Testis (tissue), 2 donors: ENCODE measurements around the gene CARD9.

Experiments
- POLR2A ChIP-seq: fragments of 450-650 bp; IDR thresholded peaks from one replicate; pipeline ENCODE4 v1.6.1; 2017; ENCODE audit warnings: antibody characterized with exemption, mild to moderate bottlenecking, moderate library complexity
- TF ChIP-seq, protein P1 (sequence below), 3 experiments: fragments of 450-650 bp in 2 of 3; fragments of 200-600 bp in 1 of 3; sonication (generic) in 1 of 3; IDR thresholded peaks; one replicate each; pipeline ENCODE4 v1.5.1; 2016 to 2019; ENCODE audit warnings: antibody characterized with exemption in 3 of 3, mild to moderate bottlenecking in 2 of 3, moderate library complexity in 1 of 3

DNA sequence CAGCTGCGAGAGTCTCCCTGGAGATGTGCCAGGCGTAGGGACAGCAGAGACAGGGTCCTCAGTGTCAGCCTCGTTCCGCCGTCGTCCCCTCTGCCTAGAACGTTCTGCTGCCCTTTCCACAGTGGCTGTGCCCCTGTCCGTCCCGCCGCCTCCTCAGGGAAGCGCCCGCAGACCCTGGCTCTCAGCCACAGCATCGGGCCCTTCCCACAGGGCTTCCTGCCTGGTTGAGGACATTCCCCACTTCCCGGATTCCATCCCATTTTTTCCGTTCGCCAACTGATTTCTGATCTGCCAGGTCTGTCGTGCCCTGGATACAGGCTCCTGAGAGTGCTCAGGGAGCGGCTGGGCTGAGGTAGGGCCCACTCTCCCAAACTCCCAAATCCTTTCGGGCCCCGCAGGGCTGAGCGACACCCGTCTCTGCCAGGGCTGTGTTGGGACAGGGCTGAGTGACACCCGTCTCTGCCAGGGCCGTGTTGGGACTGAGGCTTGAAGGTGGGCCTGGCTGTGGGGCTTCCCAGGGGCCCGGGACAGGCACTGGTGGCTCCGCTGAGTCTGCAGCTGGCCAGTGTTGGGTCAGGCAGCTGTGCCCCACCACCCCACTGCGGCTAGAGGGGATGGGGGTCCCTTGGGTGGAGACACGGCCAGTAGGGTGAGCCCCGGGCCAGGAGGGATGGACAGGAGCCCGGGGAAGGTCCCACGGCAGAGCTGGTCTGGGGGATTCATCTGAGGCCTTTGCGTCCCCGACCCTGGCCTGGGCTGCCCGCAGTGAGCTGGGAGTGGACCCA, 25.8 kb downstream of the CARD9 start:
- TF ChIP-seq POLR2A = no peak
- TF ChIP-seq, protein P1, sequence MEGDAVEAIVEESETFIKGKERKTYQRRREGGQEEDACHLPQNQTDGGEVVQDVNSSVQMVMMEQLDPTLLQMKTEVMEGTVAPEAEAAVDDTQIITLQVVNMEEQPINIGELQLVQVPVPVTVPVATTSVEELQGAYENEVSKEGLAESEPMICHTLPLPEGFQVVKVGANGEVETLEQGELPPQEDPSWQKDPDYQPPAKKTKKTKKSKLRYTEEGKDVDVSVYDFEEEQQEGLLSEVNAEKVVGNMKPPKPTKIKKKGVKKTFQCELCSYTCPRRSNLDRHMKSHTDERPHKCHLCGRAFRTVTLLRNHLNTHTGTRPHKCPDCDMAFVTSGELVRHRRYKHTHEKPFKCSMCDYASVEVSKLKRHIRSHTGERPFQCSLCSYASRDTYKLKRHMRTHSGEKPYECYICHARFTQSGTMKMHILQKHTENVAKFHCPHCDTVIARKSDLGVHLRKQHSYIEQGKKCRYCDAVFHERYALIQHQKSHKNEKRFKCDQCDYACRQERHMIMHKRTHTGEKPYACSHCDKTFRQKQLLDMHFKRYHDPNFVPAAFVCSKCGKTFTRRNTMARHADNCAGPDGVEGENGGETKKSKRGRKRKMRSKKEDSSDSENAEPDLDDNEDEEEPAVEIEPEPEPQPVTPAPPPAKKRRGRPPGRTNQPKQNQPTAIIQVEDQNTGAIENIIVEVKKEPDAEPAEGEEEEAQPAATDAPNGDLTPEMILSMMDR (IDR thresholded peaks at IDR 0.05) = no peak
